H1 (cell line): ENCODE data around the gene QDPR. TPM values are rescaled to one million over a fixed set of nuclear protein-coding genes. Genes with fewer than 3 reads are reported as not detected.

ENCODE experiments used
- CTCF ChIA-PET: fragments of 300-600 bp; sonication (Branson Sonifier 250); formaldehyde crosslinking; loops from one replicate; lab custom pipeline; 2021; ENCODE audit not compliant: partially characterized antibody; lab: Charles Lee
- POLR2A ChIA-PET: fragments of 300-600 bp; sonication (Branson Sonifier 250); formaldehyde crosslinking; loops from one replicate; lab custom pipeline; 2021; ENCODE audit warnings: inconsistent platforms; ENCODE audit not compliant: partially characterized antibody; lab: Charles Lee
- DNase-seq, 2 experiments: peaks; one replicate each; pipeline versions ENCODE4 v3.0.0 to v3.0.0-alpha.2; 2010 to 2022; ENCODE audit warnings: low spot score in 2 of 2, low read depth in 1 of 2, mixed read lengths in 1 of 2
- FAIRE-seq: peaks from 2 replicates; lab custom pipeline; 2011; peaks lifted over from hg19 to GRCh38; lab: Jason Lieb, UNC
- H2AFZ ChIP-seq: 2 replicates; pipeline ENCODE4 v1.8.1; 2012; ENCODE audit warnings: low read length, inconsistent platforms
- H2AK5ac ChIP-seq: 2 replicates; pipeline ENCODE4 v1.6.1; 2013; ENCODE audit warnings: low read depth, low read length
- H2BK120ac ChIP-seq: replicated peaks from 2 replicates; pipeline ENCODE3; 2013; ENCODE audit warnings: low read depth, low read length, inconsistent platforms
- H2BK12ac ChIP-seq: 2 replicates; pipeline ENCODE4 v1.6.1; 2013; ENCODE audit warnings: low read depth, low read length
- H2BK15ac ChIP-seq: 2 replicates; pipeline ENCODE4 v1.6.1; 2013; ENCODE audit warnings: low read length
- H2BK20ac ChIP-seq: 2 replicates; pipeline ENCODE4 v1.6.1; 2013; ENCODE audit warnings: low read length
- H2BK5ac ChIP-seq: 2 replicates; pipeline ENCODE4 v1.6.1; 2013; ENCODE audit warnings: low read depth, low read length
- H3K14ac ChIP-seq: 2 replicates; pipeline ENCODE4 v1.6.1; 2013; ENCODE audit warnings: inconsistent platforms; ENCODE audit not compliant: insufficient read length
- H3K18ac ChIP-seq: 2 replicates; pipeline ENCODE4 v1.6.1; 2013; ENCODE audit warnings: low read length; ENCODE audit errors: extremely low read depth
- H3K23ac ChIP-seq: 2 replicates; pipeline ENCODE4 v1.6.1; 2013; ENCODE audit warnings: inconsistent platforms; ENCODE audit not compliant: insufficient read length
- H3K23me2 ChIP-seq: 2 replicates; pipeline ENCODE4 v1.6.1; 2013; ENCODE audit warnings: low read depth, low read length
- H3K27ac ChIP-seq: 2 replicates; pipeline ENCODE4 v1.6.1; 2011; ENCODE audit warnings: low read depth, low read length, inconsistent platforms
- H3K27me3 ChIP-seq, 4 experiments: replicated peaks in 1 of 4; 1 replicate in 1 of 4; 2 replicates in 3 of 4; pipeline versions ENCODE4 v1.6.1 to v1.8.1; 2011 to 2013; ENCODE audit warnings: low read length in 3 of 4, mild to moderate bottlenecking in 3 of 4, inconsistent platforms in 2 of 4, mixed read lengths in 2 of 4, moderate library complexity in 1 of 4; ENCODE audit not compliant: control insufficient read depth in 3 of 4, insufficient read depth in 3 of 4; ENCODE audit errors: extremely low read depth in 1 of 4
- H3K36me3 ChIP-seq, 4 experiments: 2 replicates each; pipeline versions ENCODE4 v1.6.1 to v1.8.1; 2011 to 2013; ENCODE audit warnings: mild to moderate bottlenecking in 4 of 4, low read length in 3 of 4, moderate library complexity in 2 of 4, control low read depth in 1 of 4, inconsistent platforms in 1 of 4; ENCODE audit not compliant: insufficient read depth in 4 of 4, control insufficient read depth in 2 of 4
- H3K4ac ChIP-seq: replicated peaks from 2 replicates; pipeline ENCODE3; 2013; ENCODE audit warnings: low read length, low read depth, mixed read lengths, inconsistent platforms; ENCODE audit not compliant: insufficient read length
- H3K4me1 ChIP-seq, 4 experiments: replicated peaks in 1 of 4; 1 replicate in 1 of 4; 2 replicates in 3 of 4; pipeline versions ENCODE4 v1.6.1 to v1.8.1; 2011 to 2013; ENCODE audit warnings: low read length in 3 of 4, inconsistent platforms in 2 of 4, mixed read lengths in 1 of 4; ENCODE audit not compliant: insufficient read depth in 4 of 4, control insufficient read depth in 3 of 4
- H3K4me2 ChIP-seq, 2 experiments: 2 replicates each; pipeline versions ENCODE4 v1.6.1 to v1.8.1; 2011 to 2013; ENCODE audit warnings: low read depth in 2 of 2, low read length in 2 of 2, control low read depth in 1 of 2, inconsistent platforms in 1 of 2, mild to moderate bottlenecking in 1 of 2; ENCODE audit not compliant: insufficient read depth in 1 of 2
- H3K4me3 ChIP-seq, 4 experiments: fragments of 200-600, 300-600 bp in 1 of 4; sonication (generic), shearing (Covaris generic), sonication (Bioruptor Twin) in 1 of 4; 2 replicates each; pipeline versions ENCODE4 v1.5.1 to v1.8.1; 2011 to 2016; ENCODE audit warnings: low read length in 4 of 4, low read depth in 3 of 4, control low read depth in 2 of 4, inconsistent platforms in 2 of 4, mild to moderate bottlenecking in 2 of 4, mixed read lengths in 1 of 4, moderate library complexity in 1 of 4; ENCODE audit not compliant: insufficient read depth in 2 of 4; ENCODE audit errors: extremely low read depth in 1 of 4
- H3K56ac ChIP-seq: replicated peaks from 2 replicates; pipeline ENCODE3; 2013; ENCODE audit warnings: low read depth, mild to moderate bottlenecking, mixed read lengths, low read length, inconsistent platforms; ENCODE audit not compliant: insufficient read length
- H3K79me1 ChIP-seq: 2 replicates; pipeline ENCODE4 v1.6.1; 2013; ENCODE audit warnings: low read depth, low read length, control low read depth
- H3K79me2 ChIP-seq, 2 experiments: 2 replicates each; pipeline versions ENCODE4 v1.6.1 to v1.8.1; 2012 to 2013; ENCODE audit warnings: low read length in 2 of 2, mild to moderate bottlenecking in 2 of 2, inconsistent platforms in 1 of 2; ENCODE audit not compliant: insufficient read depth in 2 of 2, control insufficient read depth in 1 of 2
- H3K9ac ChIP-seq, 4 experiments: replicated peaks in 1 of 4; 1 replicate in 1 of 4; 2 replicates in 3 of 4; pipeline versions ENCODE4 v1.6.1 to v1.8.1; 2011 to 2013; ENCODE audit warnings: low read depth in 3 of 4, low read length in 3 of 4, control low read depth in 2 of 4, mild to moderate bottlenecking in 2 of 4, moderate library complexity in 2 of 4, inconsistent platforms in 1 of 4; ENCODE audit errors: extremely low read depth in 1 of 4
- H3K9me3 ChIP-seq, 2 experiments: 2 replicates each; pipeline versions ENCODE4 v1.6.1 to v1.8.1; 2012 to 2013; ENCODE audit warnings: mild to moderate bottlenecking in 2 of 2, moderate library complexity in 2 of 2, control low read depth in 1 of 2, inconsistent platforms in 1 of 2, low read depth in 1 of 2, low read length in 1 of 2, mixed read lengths in 1 of 2; ENCODE audit not compliant: insufficient read depth in 2 of 2
- H4K20me1 ChIP-seq, 2 experiments: replicated peaks in 1 of 2; 2 replicates each; pipeline versions ENCODE3 to v1.8.1; 2011 to 2013; ENCODE audit warnings: inconsistent platforms in 2 of 2, low read length in 2 of 2, mild to moderate bottlenecking in 1 of 2; ENCODE audit not compliant: insufficient read depth in 2 of 2, control insufficient read depth in 1 of 2
- H4K5ac ChIP-seq: 2 replicates; pipeline ENCODE4 v1.6.1; 2013; ENCODE audit warnings: low read length, low read depth, mixed read lengths, inconsistent platforms; ENCODE audit not compliant: insufficient read length
- H4K8ac ChIP-seq: 2 replicates; pipeline ENCODE4 v1.8.0; 2013; ENCODE audit warnings: mild to moderate bottlenecking, moderate library complexity, low read length, inconsistent platforms; ENCODE audit not compliant: insufficient read depth; ENCODE audit errors: extremely low read depth
- H4K91ac ChIP-seq: replicated peaks from 2 replicates; pipeline ENCODE3; 2013; ENCODE audit warnings: low read length, mixed read lengths, inconsistent platforms; ENCODE audit not compliant: insufficient read length
- BRCA1 ChIP-seq: IDR thresholded peaks from 2 replicates; pipeline ENCODE4 v1.6.1; 2012; ENCODE audit warnings: low read depth, low read length, improper control_type of control experiment
- RBBP5 ChIP-seq: IDR thresholded peaks from 2 replicates; pipeline ENCODE4 v1.7.1; 2012; ENCODE audit warnings: low read depth, mild to moderate bottlenecking, inconsistent platforms, low read length, moderate library complexity, borderline replicate concordance
- RFX5 ChIP-seq: IDR thresholded peaks from 2 replicates; pipeline ENCODE4 v1.6.1; 2011; ENCODE audit warnings: low read depth, low read length, improper control_type of control experiment, borderline replicate concordance
- SAP30 ChIP-seq: fragments of 300-600 bp; sonication (generic); IDR thresholded peaks from 2 replicates; pipeline ENCODE4 v1.7.1; 2012; ENCODE audit warnings: low read length, moderate library complexity, mild to moderate bottlenecking, inconsistent platforms; ENCODE audit not compliant: insufficient read depth, insufficient replicate concordance
- SP2 ChIP-seq: IDR thresholded peaks from 2 replicates; pipeline ENCODE4 v1.6.1; 2012; ENCODE audit warnings: mild to moderate bottlenecking, low read length, inconsistent platforms
- TAF7 ChIP-seq: optimal IDR thresholded peaks from 2 replicates; pipeline ENCODE3; 2011; ENCODE audit warnings: low read depth, mild to moderate bottlenecking, inconsistent platforms, low read length, moderate library complexity, borderline replicate concordance
- WGBS, 2 experiments: shearing (Covaris generic) in 1 of 2; methylation state at CpG; one replicate each; pipeline versions ENCODE4 v1.1.6 to v1.1.7; 2013 to 2015; ENCODE audit warnings: low lambda C conversion rate in 2 of 2, mixed read lengths in 2 of 2, inconsistent platforms in 1 of 2, low coverage in 1 of 2, missing lambda C conversion rate in 1 of 2; ENCODE audit not compliant: insufficient replicate concordance in 2 of 2, insufficient coverage in 1 of 2, insufficient read length in 1 of 2; ENCODE audit errors: extremely low coverage in 1 of 2, missing lambda C conversion rate in 1 of 2; 5-methylcytosine and 5-hydroxymethylcytosine counted together
- polyA plus RNA-seq, 7 experiments: library from polyadenylated mRNA; depleted of rRNA in 3 of 7; stranded (reverse) in 5 of 7; unstranded in 2 of 7; fragments of >200 nt in 5 of 7; fragments of 200-250 nt in 2 of 7; gene quantifications; 1 replicate in 5 of 7; 2 replicates in 1 of 7; 4 replicates in 1 of 7; pipeline versions ENCODE4 v1.2.1 to v1.2.3, GENCODE V29; 2011 to 2013; ENCODE audit warnings: missing spikeins in 2 of 7, mixed read lengths in 2 of 7
- total RNA-seq: library from RNA; stranded (reverse); fragmentation: NEBNext Ultra II Directional; extraction: Animal tissue kit (Norgen Biotek cat#: 25700); gene quantifications from 2 replicates; pipeline ENCODE4 v1.2.1, GENCODE V29; 2021

Gene QDPR
- total and polyA plus RNA-seq, 2 of the 8 experiments (the other 6 are each of a cell fraction or from before 2014, with no cell fraction given) = 33.6 to 35.9 TPM

DNA sequence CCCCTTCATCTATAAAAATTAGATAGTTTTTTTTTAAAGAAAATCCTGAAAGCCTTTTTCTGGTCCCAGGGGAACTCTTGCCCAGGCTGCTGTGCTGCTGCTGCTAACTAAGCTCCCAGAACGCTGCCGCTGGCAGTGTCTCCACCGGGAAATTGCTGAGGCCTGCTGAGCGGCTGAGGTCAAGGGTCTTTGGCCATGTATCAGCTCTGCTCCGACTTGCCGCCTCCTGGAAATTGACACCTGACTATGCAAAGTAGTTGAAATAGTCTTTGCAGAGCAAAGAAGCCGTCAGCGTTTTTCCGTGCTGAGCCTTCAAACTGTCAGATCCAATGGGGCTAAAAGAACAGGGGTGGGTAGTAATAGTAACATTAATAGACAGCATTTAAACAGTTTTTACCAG, 839 bp downstream of the QDPR start:
- no peak for TF ChIP-seq SP2
- TF ChIP-seq TAF7 = no peak
- TF ChIP-seq BRCA1 = no peak
- no peak for TF ChIP-seq SAP30
- TF ChIP-seq RBBP5 = no peak
- no peak for TF ChIP-seq RFX5
- Histone ChIP-seq H3K9me3 (no peaks in the 10 kb centered on the region), H2BK5ac (no peak overlapping the region), H3K56ac (no peak overlapping the region), H2BK15ac (no peak overlapping the region), H3K4me2 (peak overlapping the region; percentile 91 to 98), H2AK5ac (no peak overlapping the region), H3K4ac (no peak overlapping the region), H3K79me2 (no peaks in the 10 kb centered on the region), H3K23ac (no peak overlapping the region), H3K4me1 (peaks cover 0 to 4% (median 0%) of the 10 kb centered on the region in 4 experiments; a peak in 4 of 7 replicates), H2BK12ac (no peak overlapping the region), H3K18ac (no peak overlapping the region), H2BK120ac (no peak overlapping the region), H3K27ac (no peak overlapping the region), H4K20me1 (peaks cover 0 to 2% of the 10 kb centered on the region in 2 experiments), H2AFZ (peak overlapping the region; percentile 93), H3K9ac (no peak overlapping the region; a peak in 1 of 7 replicates), H3K14ac (no peak overlapping the region), H2BK20ac (no peak overlapping the region), H3K23me2 (peaks cover 5% of the 10 kb centered on the region; the same call in 1 of the 2 replicates), H3K36me3 (peaks cover 0 to 7% (median under 1%) of the 10 kb centered on the region in 4 experiments; a peak in 4 of 8 replicates), H4K91ac (no peak overlapping the region), H3K79me1 (no peaks in the 10 kb centered on the region), H3K4me3 (peak overlapping the region; percentile 52 to 89 (median 68)), H4K5ac (no peak overlapping the region), H4K8ac (no peak overlapping the region), H3K27me3 (peaks cover 0 to 4% (median 0%) of the 10 kb centered on the region in 4 experiments; a peak in 3 of 7 replicates)
- WGBS, 2 experiments = 40% methylated on average over 9 of the region's 9 CpGs; no CpG with 5 or more reads in 1 of the 2 experiments
- ChIA-PET CTCF (interaction anchor here (0.6 to 1.3 kb wide), 2 partner anchors 38 to 692 kb away, joined by 3 read pairs; no protein-coding TSS in a partner anchor), POLR2A (interaction anchor here (1.2 kb wide), 1 partner anchor 20 kb away, joined by 3 read pairs; no protein-coding TSS in a partner anchor)
- peak in 1 of 2 experiments; percentile 47 for DNase-seq
- FAIRE-seq = no peak
